Smooth muscle cell (in vitro differentiated cells): Measurements from ENCODE around the gene IDE. TPM values are rescaled to one million over a fixed set of nuclear protein-coding genes. Genes with fewer than 3 reads are reported as not detected.
A peak's percentile ranks its signal among the peaks of the same experiment; 100 is the strongest.

Experiments
- DNase-seq: peaks from one replicate; lab custom pipeline; 2025; ENCODE audit not compliant: unreplicated experiment; lab: John Stamatoyannopoulos, UW
- H2AFZ ChIP-seq: fragments of 200-600 bp; sonication (generic); 2 replicates; pipeline ENCODE4 v1.6.0; 2016; ENCODE audit warnings: antibody characterized with exemption, low read depth, mild to moderate bottlenecking
- H3F3A ChIP-seq: fragments of 200-600 bp; sonication (generic); 2 replicates; pipeline ENCODE4 v1.6.0; 2017; ENCODE audit warnings: antibody characterized with exemption, low read depth
- H3K27ac ChIP-seq: fragments of 200-600 bp; sonication (generic); 2 replicates; pipeline ENCODE4 v1.5.1; 2016; ENCODE audit warnings: low read depth, mild to moderate bottlenecking
- H3K27me3 ChIP-seq: fragments of 200-600 bp; sonication (generic); 2 replicates; pipeline ENCODE4 v1.6.1; 2016; ENCODE audit warnings: low read depth, mild to moderate bottlenecking
- H3K36me3 ChIP-seq: fragments of 200-600 bp; sonication (generic); 2 replicates; pipeline ENCODE4 v1.5.1; 2016; ENCODE audit warnings: low read depth
- H3K4me1 ChIP-seq: fragments of 200-600 bp; sonication (generic); 2 replicates; pipeline ENCODE4 v1.5.1; 2016; ENCODE audit warnings: low read depth
- H3K4me2 ChIP-seq: fragments of 200-600 bp; sonication (generic); 2 replicates; pipeline ENCODE4 v1.6.0; 2016; ENCODE audit warnings: mild to moderate bottlenecking
- H3K4me3 ChIP-seq: fragments of 200-600 bp; sonication (generic); 2 replicates; pipeline ENCODE4 v1.5.1; 2016; ENCODE audit warnings: mild to moderate bottlenecking
- H3K79me2 ChIP-seq: fragments of 200-600 bp; sonication (generic); 2 replicates; pipeline ENCODE4 v1.6.0; 2016; ENCODE audit warnings: low read depth, mild to moderate bottlenecking
- H3K9ac ChIP-seq: fragments of 200-600 bp; sonication (generic); 2 replicates; pipeline ENCODE4 v1.6.0; 2016; ENCODE audit warnings: low read depth
- H3K9me3 ChIP-seq: fragments of 200-600 bp; sonication (generic); replicated peaks from 2 replicates; pipeline ENCODE4 v1.5.1; 2016; ENCODE audit warnings: low read depth
- H4K20me1 ChIP-seq: fragments of 200-600 bp; sonication (generic); 2 replicates; pipeline ENCODE4 v1.6.0; 2016; ENCODE audit warnings: low read depth
- CTCF ChIP-seq: fragments of 200-600 bp; sonication (generic); IDR thresholded peaks from 2 replicates; pipeline ENCODE4 v1.5.1; 2017; ENCODE audit warnings: borderline replicate concordance, mild to moderate bottlenecking, antibody characterized with exemption; ENCODE audit not compliant: insufficient read depth, poor library complexity, severe bottlenecking
- WGBS: methylation state at CpG from one replicate; pipeline ENCODE4 v1.1.7; 2016; ENCODE audit warnings: low lambda C conversion rate; 5-methylcytosine and 5-hydroxymethylcytosine counted together
- polyA plus RNA-seq: library from polyadenylated mRNA; unstranded; fragments of >200 nt; fragmentation: Nextera tagmentation; extraction: Ambion mirVana; gene quantifications from 2 replicates; pipeline ENCODE4 v1.2.1, GENCODE V29; 2016
- total RNA-seq: library from RNA; depleted of rRNA; stranded (reverse); fragments of >200 nt; gene quantifications from 2 replicates; pipeline ENCODE4 v1.2.3, GENCODE V29; 2014

Gene IDE
- total and polyA plus RNA-seq, 2 experiments from 2014 or later: 12.8 to 30.6 TPM

GRCh38 chr10:92567952-92568600 is 5.8 kb downstream of the IDE start:
- Histone ChIP-seq H3K79me2 (peaks cover 56% of the 10 kb centered on the region), H3K4me2 (no peak overlapping the region), H3K36me3 (no peaks in the 10 kb centered on the region), H3F3A (no peaks in the 10 kb centered on the region), H2AFZ (no peak overlapping the region), H3K27me3 (no peaks in the 10 kb centered on the region), H3K27ac (peak overlapping the region; percentile 35), H3K4me3 (no peak overlapping the region), H3K9ac (no peak overlapping the region), H4K20me1 (peaks cover 41% of the 10 kb centered on the region), H3K9me3 (no peaks in the 10 kb centered on the region), H3K4me1 (peaks cover 14% of the 10 kb centered on the region)
- WGBS: 92% methylated on average over 4 of the region's 4 CpGs
- DNase-seq: no peak
- no peak for TF ChIP-seq CTCF

- H3K27ac ChIP-seq: no peak overlapping the region
- no peak for DNase-seq
- peaks cover 57% of the 10 kb centered on the region for H3K79me2 ChIP-seq
- no peak overlapping the region for H2AFZ ChIP-seq
- H3F3A ChIP-seq: no peaks in the 10 kb centered on the region
- H3K27me3 ChIP-seq: no peaks in the 10 kb centered on the region
- peaks cover 13% of the 10 kb centered on the region for H4K20me1 ChIP-seq
- TF ChIP-seq CTCF: no peak
- no peaks in the 10 kb centered on the region for H3K9me3 ChIP-seq
- H3K9ac ChIP-seq: no peak overlapping the region
- H3K4me2 ChIP-seq: no peak overlapping the region
- no peak overlapping the region for H3K4me3 ChIP-seq
- H3K36me3 ChIP-seq: peaks cover 11% of the 10 kb centered on the region
- H3K4me1 ChIP-seq: no peaks in the 10 kb centered on the region
These were observed 11.5 kb downstream of the IDE start for GRCh38 chr10:92562424-92562823.

GRCh38 chr10:92559046-92559445 is 14.8 kb downstream of the IDE start:
- Histone ChIP-seq H3K4me3 (no peak overlapping the region), H3K4me1 (no peaks in the 10 kb centered on the region), H3K9me3 (no peaks in the 10 kb centered on the region), H3K9ac (no peak overlapping the region), H2AFZ (no peak overlapping the region), H3K4me2 (no peak overlapping the region), H3K79me2 (peaks cover 39% of the 10 kb centered on the region), H3K36me3 (peaks cover 17% of the 10 kb centered on the region), H3K27me3 (no peaks in the 10 kb centered on the region), H4K20me1 (no peaks in the 10 kb centered on the region), H3F3A (no peaks in the 10 kb centered on the region), H3K27ac (no peak overlapping the region)
- DNase-seq: no peak
- TF ChIP-seq CTCF: no peak
- 98% methylated on average over 4 of the region's 4 CpGs for WGBS

GRCh38 chr10:92553959-92554358 is 19.9 kb downstream of the IDE start:
- no peaks in the 10 kb centered on the region for H3K4me1 ChIP-seq
- H3K36me3 ChIP-seq: peaks cover 10% of the 10 kb centered on the region
- no peak overlapping the region for H3K4me2 ChIP-seq
- no peaks in the 10 kb centered on the region for H3F3A ChIP-seq
- H3K9ac ChIP-seq: no peak overlapping the region
- H3K27ac ChIP-seq: no peak overlapping the region
- no peak overlapping the region for H2AFZ ChIP-seq
- H4K20me1 ChIP-seq: peaks cover 5% of the 10 kb centered on the region
- H3K27me3 ChIP-seq: no peaks in the 10 kb centered on the region
- 100% methylated on average over 2 of the region's 2 CpGs for WGBS
- no peak for TF ChIP-seq CTCF
- H3K79me2 ChIP-seq: peaks cover 20% of the 10 kb centered on the region
- H3K4me3 ChIP-seq: no peak overlapping the region
- H3K9me3 ChIP-seq: no peaks in the 10 kb centered on the region
- DNase-seq: no peak
